HepG2 (cell line): Measurements from ENCODE around the gene MYO5A. TPM values are rescaled to one million over a fixed set of nuclear protein-coding genes. Genes with fewer than 3 reads are reported as not detected.

ENCODE experiments used
- CEBPG ChIP-seq: IDR thresholded peaks from 2 replicates; pipeline ENCODE4 v1.6.1; 2016
- CENPBD1 ChIP-seq: sonication (generic); formaldehyde crosslinking; IDR thresholded peaks from 2 replicates; pipeline ENCODE4 v1.8.0; 2022; ENCODE audit warnings: missing genetic modification reagents, low read depth, mild to moderate bottlenecking, borderline replicate concordance
- FIP1L1 ChIP-seq: fragments of 200-400 bp; formaldehyde crosslinking; IDR thresholded peaks from 2 replicates; pipeline ENCODE4 v1.6.1; 2018; ENCODE audit warnings: low read depth, mild to moderate bottlenecking, low read length, moderate library complexity, borderline replicate concordance; ENCODE audit not compliant: insufficient read depth
- HNRNPL ChIP-seq: fragments of 200-400 bp; formaldehyde crosslinking; IDR thresholded peaks from 2 replicates; pipeline ENCODE4 v1.6.1; 2017; ENCODE audit warnings: mild to moderate bottlenecking, low read depth, low read length
- MBNL3 ChIP-seq: fragments of 250-450 bp; sonication (Bioruptor Pico); conservative IDR thresholded peaks from 2 replicates; pipeline ENCODE4 v1.8.0; 2022; ENCODE audit warnings: mild to moderate bottlenecking, inconsistent platforms
- MED8 ChIP-seq: sonication (generic); formaldehyde crosslinking; IDR thresholded peaks from 2 replicates; pipeline ENCODE4 v1.8.1; 2023; ENCODE audit warnings: mild to moderate bottlenecking, missing genetic modification reagents; ENCODE audit not compliant: insufficient replicate concordance
- NKX3-1 ChIP-seq: sonication (generic); formaldehyde crosslinking; IDR thresholded peaks from 2 replicates; pipeline ENCODE4 v1.5.0; 2020; ENCODE audit warnings: missing genetic modification reagents
- NR3C1 ChIP-seq: sonication (generic); formaldehyde crosslinking; IDR thresholded peaks from 2 replicates; pipeline ENCODE4 v1.4.0; 2020; ENCODE audit warnings: missing genetic modification reagents
- PRDM10 ChIP-seq: sonication (generic); formaldehyde crosslinking; IDR thresholded peaks from 2 replicates; pipeline ENCODE4 v1.4.0; 2020; ENCODE audit warnings: low read depth, missing genetic modification reagents
- RARA ChIP-seq: IDR thresholded peaks from 2 replicates; pipeline ENCODE4 v1.6.1; 2016; ENCODE audit warnings: missing genetic modification reagents, missing compliant biosample characterization
- SNRNP70 ChIP-seq: fragments of 200-400 bp; formaldehyde crosslinking; IDR thresholded peaks from 2 replicates; pipeline ENCODE4 v1.6.1; 2017; ENCODE audit warnings: mild to moderate bottlenecking, low read depth, low read length, moderate library complexity
- ZBTB44 ChIP-seq: sonication (generic); formaldehyde crosslinking; IDR thresholded peaks from 2 replicates; pipeline ENCODE4 v1.4.0; 2020; ENCODE audit warnings: missing genetic modification reagents
- ZMYM2 ChIP-seq: sonication (generic); formaldehyde crosslinking; IDR thresholded peaks from 2 replicates; pipeline ENCODE4 v1.8.0; 2022; ENCODE audit warnings: mild to moderate bottlenecking, missing genetic modification reagents
- ZNF180 ChIP-seq: sonication (generic); formaldehyde crosslinking; IDR thresholded peaks from 2 replicates; pipeline ENCODE4 v1.4.0; 2020; ENCODE audit warnings: low read depth, missing genetic modification reagents, borderline replicate concordance
- ZNF569 ChIP-seq: sonication (generic); formaldehyde crosslinking; IDR thresholded peaks from 2 replicates; pipeline ENCODE4 v1.5.0; 2020; ENCODE audit warnings: mild to moderate bottlenecking, missing genetic modification reagents, moderate library complexity, borderline replicate concordance
- ZNF577 ChIP-seq: sonication (generic); formaldehyde crosslinking; IDR thresholded peaks from 2 replicates; pipeline ENCODE4 v1.4.0; 2020; ENCODE audit warnings: mild to moderate bottlenecking, low read depth, missing genetic modification reagents, borderline replicate concordance
- ZNF605 ChIP-seq: sonication (generic); formaldehyde crosslinking; IDR thresholded peaks from 2 replicates; pipeline ENCODE4 v1.8.0; 2022; ENCODE audit warnings: mild to moderate bottlenecking, missing genetic modification reagents
- ZNF773 ChIP-seq: sonication (generic); formaldehyde crosslinking; IDR thresholded peaks from 2 replicates; pipeline ENCODE4 v1.4.0; 2020; ENCODE audit warnings: missing genetic modification reagents, borderline replicate concordance
- polyA plus RNA-seq, 8 experiments: library from polyadenylated mRNA; depleted of rRNA in 3 of 8; stranded (reverse) in 7 of 8; unstranded in 1 of 8; fragments of >200 nt; fragmentation: Illumina TruSeq in 4 of 8; extraction: Trizol in 4 of 8; gene quantifications; 2 replicates each; pipeline versions ENCODE4 v1.2.1 to v1.2.3, GENCODE V29; 2011 to 2016; ENCODE audit warnings: low read depth in 4 of 8, missing spikeins in 1 of 8, mixed read lengths in 1 of 8; ENCODE audit not compliant: insufficient read depth in 1 of 8
- total RNA-seq, 5 experiments: library from RNA; depleted of rRNA; stranded (reverse); fragments of >200 nt; fragmentation: Illumina TruSeq; extraction: Trizol; gene quantifications; 2 replicates each; pipeline ENCODE4 v1.2.3, GENCODE V29; 2016; ENCODE audit warnings: low read depth in 1 of 5
- TF ChIP-seq, protein P1 (sequence below): sonication (generic); formaldehyde crosslinking; IDR thresholded peaks from 2 replicates; pipeline ENCODE4 v1.4.0; 2020; ENCODE audit warnings: mild to moderate bottlenecking, low read depth, missing genetic modification reagents
- TF ChIP-seq, protein P2 (sequence below): sonication (generic); formaldehyde crosslinking; IDR thresholded peaks from 2 replicates; pipeline ENCODE4 v1.5.0; 2020; ENCODE audit warnings: missing genetic modification reagents, mild to moderate bottlenecking, borderline replicate concordance

MYO5A gene
- total and polyA plus RNA-seq, 2 of the 13 experiments (the other 11 are each of a cell fraction or from before 2014, with no cell fraction given) = 2.8 to 4.8 TPM

DNA sequence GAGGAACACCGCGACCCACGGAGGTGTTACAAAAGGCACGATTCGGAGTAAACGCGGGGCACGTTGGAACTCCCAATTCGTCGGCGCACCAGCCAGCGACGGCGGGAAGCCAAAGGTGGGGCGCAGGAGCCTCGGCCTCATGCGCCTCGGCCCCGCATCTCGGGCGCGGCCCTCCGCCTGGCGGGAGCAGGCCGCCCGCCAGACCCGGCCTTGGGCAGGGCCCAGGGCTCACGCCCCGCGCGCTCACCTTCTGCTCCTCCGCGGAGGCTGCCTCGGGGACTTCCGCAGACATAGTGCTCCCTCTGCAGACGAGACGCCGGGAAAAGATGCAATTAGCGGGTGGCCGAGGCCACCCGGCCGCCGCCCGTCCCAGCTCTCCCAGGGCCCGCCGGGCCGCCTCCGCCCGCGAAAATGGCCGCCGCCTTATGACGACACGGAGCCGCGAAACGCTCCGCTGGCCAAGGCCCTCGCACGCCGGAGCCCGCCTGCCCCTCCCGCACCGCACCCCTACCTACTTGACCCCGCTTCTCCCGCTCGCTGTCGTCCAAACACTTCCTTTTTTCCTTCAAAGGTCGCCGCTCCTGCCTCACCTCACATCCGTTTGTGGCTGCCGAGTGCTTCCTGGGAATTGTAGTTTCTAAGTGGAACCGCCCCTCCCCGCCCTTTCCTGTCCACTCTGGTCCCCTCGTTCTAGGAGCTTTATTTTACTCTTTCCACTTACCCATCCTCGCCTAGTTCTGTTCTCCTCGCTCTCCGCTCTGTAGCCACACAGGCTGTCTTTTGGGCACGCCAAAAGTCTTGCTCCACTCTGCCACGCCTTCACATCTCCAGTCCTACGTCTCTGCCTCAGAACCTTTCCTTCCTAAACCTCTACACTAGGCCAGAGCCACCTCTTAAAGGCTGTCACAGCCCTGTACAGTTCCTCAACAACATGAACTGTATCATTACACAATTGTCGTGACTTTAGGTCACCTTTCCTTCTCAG lies 40.2 kb upstream of the MYO5A start, which contains the start of gene ARPP19 (continued):
- TF ChIP-seq CENPBD1 (no peak), MED8 (CRISPR knock-in tag) (no peak), ZNF605 (CRISPR knock-in tag) (peak; percentile 40), PRDM10 (CRISPR knock-in tag) (0 out of 2 replicates have a peak, but pooled peaks have one; percentile 67), ZNF577 (CRISPR knock-in tag) (no peak), CEBPG (CRISPR knock-in tag) (peak; percentile 27; the same call in 1 of the 2 replicates), SNRNP70 (no peak), NKX3-1 (CRISPR knock-in tag) (peak; percentile 89), NR3C1 (no peak), MBNL3 (CRISPR knock-in tag) (no peak), ZNF569 (no peak), FIP1L1 (no peak), HNRNPL (no peak), ZNF180 (CRISPR knock-in tag) (no peak), ZMYM2 (CRISPR knock-in tag) (peak; percentile 67), ZBTB44 (CRISPR knock-in tag) (no peak), RARA (CRISPR knock-in tag) (peak; percentile 79), ZNF773 (CRISPR knock-in tag) (peak; percentile 82; the same call in 1 of the 2 replicates)
- TF ChIP-seq, protein P1, sequence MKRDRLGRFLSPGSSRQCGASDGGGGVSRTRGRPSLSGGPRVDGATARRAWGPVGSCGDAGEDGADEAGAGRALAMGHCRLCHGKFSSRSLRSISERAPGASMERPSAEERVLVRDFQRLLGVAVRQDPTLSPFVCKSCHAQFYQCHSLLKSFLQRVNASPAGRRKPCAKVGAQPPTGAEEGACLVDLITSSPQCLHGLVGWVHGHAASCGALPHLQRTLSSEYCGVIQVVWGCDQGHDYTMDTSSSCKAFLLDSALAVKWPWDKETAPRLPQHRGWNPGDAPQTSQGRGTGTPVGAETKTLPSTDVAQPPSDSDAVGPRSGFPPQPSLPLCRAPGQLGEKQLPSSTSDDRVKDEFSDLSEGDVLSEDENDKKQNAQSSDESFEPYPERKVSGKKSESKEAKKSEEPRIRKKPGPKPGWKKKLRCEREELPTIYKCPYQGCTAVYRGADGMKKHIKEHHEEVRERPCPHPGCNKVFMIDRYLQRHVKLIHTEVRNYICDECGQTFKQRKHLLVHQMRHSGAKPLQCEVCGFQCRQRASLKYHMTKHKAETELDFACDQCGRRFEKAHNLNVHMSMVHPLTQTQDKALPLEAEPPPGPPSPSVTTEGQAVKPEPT (CRISPR knock-in tag) = no peak
- TF ChIP-seq, protein P2, sequence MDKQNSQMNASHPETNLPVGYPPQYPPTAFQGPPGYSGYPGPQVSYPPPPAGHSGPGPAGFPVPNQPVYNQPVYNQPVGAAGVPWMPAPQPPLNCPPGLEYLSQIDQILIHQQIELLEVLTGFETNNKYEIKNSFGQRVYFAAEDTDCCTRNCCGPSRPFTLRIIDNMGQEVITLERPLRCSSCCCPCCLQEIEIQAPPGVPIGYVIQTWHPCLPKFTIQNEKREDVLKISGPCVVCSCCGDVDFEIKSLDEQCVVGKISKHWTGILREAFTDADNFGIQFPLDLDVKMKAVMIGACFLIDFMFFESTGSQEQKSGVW (CRISPR knock-in tag) = no peak
